Neural cell (in vitro differentiated cells): ENCODE results near the gene MROH2A. TPM values are rescaled to one million over a fixed set of nuclear protein-coding genes. Genes with fewer than 3 reads are reported as not detected.

Source experiments
- H2AFZ ChIP-seq: fragments of 200-600, 300-800 bp; sonication (generic), shearing (Covaris generic); 2 replicates; pipeline ENCODE4 v1.6.0; 2014; ENCODE audit warnings: low read depth, mild to moderate bottlenecking, antibody characterized with exemption, low read length, moderate library complexity
- H3F3A ChIP-seq: fragments of 200-600 bp; shearing (Covaris generic); 2 replicates; pipeline ENCODE4 v1.6.1; 2016; ENCODE audit warnings: mild to moderate bottlenecking, moderate library complexity, mixed read lengths, antibody characterized with exemption, low read length; ENCODE audit not compliant: insufficient read depth, poor library complexity, severe bottlenecking
- H3K27ac ChIP-seq: fragments of 200-600, 300-800 bp; sonication (generic), shearing (Covaris generic); 2 replicates; pipeline ENCODE4 v1.5.1; 2014; ENCODE audit warnings: mild to moderate bottlenecking, low read length, moderate library complexity
- H3K27me3 ChIP-seq: fragments of 300-800, 200-600 bp; sonication (generic), shearing (Covaris generic); 2 replicates; pipeline ENCODE4 v1.6.0; 2014; ENCODE audit warnings: mild to moderate bottlenecking, low read depth, low read length, moderate library complexity; ENCODE audit not compliant: insufficient read depth
- H3K36me3 ChIP-seq: fragments of 300-800, 200-600 bp; sonication (generic), shearing (Covaris generic); 2 replicates; pipeline ENCODE4 v1.5.1; 2014; ENCODE audit warnings: mild to moderate bottlenecking, antibody characterized with exemption, low read length, moderate library complexity; ENCODE audit not compliant: insufficient read depth
- H3K4me2 ChIP-seq: fragments of 300-800, 200-600 bp; sonication (generic), shearing (Covaris generic); 2 replicates; pipeline ENCODE4 v1.6.0; 2014; ENCODE audit warnings: mild to moderate bottlenecking, low read length
- H3K4me3 ChIP-seq: fragments of 300-800, 200-600 bp; sonication (generic), shearing (Covaris generic); 2 replicates; pipeline ENCODE4 v1.5.1; 2014; ENCODE audit warnings: mild to moderate bottlenecking, low read length, moderate library complexity
- H3K79me2 ChIP-seq: fragments of 200-600 bp; shearing (Covaris generic); replicated peaks from 2 replicates; pipeline ENCODE4 v1.6.0; 2014; ENCODE audit warnings: mild to moderate bottlenecking, low read length, moderate library complexity; ENCODE audit not compliant: insufficient read depth
- H3K9ac ChIP-seq: fragments of 300-800, 200-600 bp; sonication (generic), shearing (Covaris generic); 2 replicates; pipeline ENCODE4 v1.6.1; 2016; ENCODE audit warnings: mild to moderate bottlenecking, low read length, mixed read lengths
- H3K9me2 ChIP-seq: fragments of 200-600 bp; shearing (Covaris generic); 2 replicates; pipeline ENCODE4 v1.6.1; 2016; ENCODE audit warnings: mild to moderate bottlenecking, low read length, mixed read lengths; ENCODE audit not compliant: insufficient read depth
- H3K9me3 ChIP-seq: fragments of 200-600, 300-800 bp; sonication (generic), shearing (Covaris generic); 2 replicates; pipeline ENCODE4 v1.6.1; 2016; ENCODE audit warnings: mild to moderate bottlenecking, mixed run types, low read length, moderate library complexity, mixed read lengths
- H4K20me1 ChIP-seq: fragments of 200-600 bp; shearing (Covaris generic); 2 replicates; pipeline ENCODE4 v1.6.1; 2016; ENCODE audit warnings: mild to moderate bottlenecking, mixed run types; ENCODE audit not compliant: insufficient read depth
- EP300 ChIP-seq: fragments of 450-650 bp; conservative IDR thresholded peaks from 2 replicates; pipeline ENCODE4 v1.6.1; 2014; ENCODE audit warnings: antibody characterized with exemption, mild to moderate bottlenecking, moderate library complexity; ENCODE audit not compliant: poor library complexity, severe bottlenecking
- EZH2 ChIP-seq: fragments of 200-600, 300-800 bp; shearing (Covaris generic), sonication (generic); IDR thresholded peaks from 2 replicates; pipeline ENCODE4 v1.6.1; 2014; ENCODE audit warnings: antibody characterized with exemption, low read length, borderline replicate concordance, mild to moderate bottlenecking; ENCODE audit not compliant: insufficient read depth, poor library complexity, severe bottlenecking
- MXI1 ChIP-seq: fragments of 450-650 bp; conservative IDR thresholded peaks from 2 replicates; pipeline ENCODE4 v1.6.1; 2014; ENCODE audit warnings: antibody characterized with exemption, mild to moderate bottlenecking; ENCODE audit not compliant: poor library complexity, severe bottlenecking
- POLR2AphosphoS5 ChIP-seq: IDR thresholded peaks from 2 replicates; pipeline ENCODE4 v1.6.1; 2012
- RAD21 ChIP-seq: fragments of 450-650 bp; conservative IDR thresholded peaks from 2 replicates; pipeline ENCODE4 v1.6.1; 2014; ENCODE audit warnings: antibody characterized with exemption, mild to moderate bottlenecking, moderate library complexity
- SMC3 ChIP-seq: fragments of 450-650 bp; conservative IDR thresholded peaks from 2 replicates; pipeline ENCODE4 v1.6.1; 2014; ENCODE audit warnings: antibody characterized with exemption, mild to moderate bottlenecking, moderate library complexity; ENCODE audit not compliant: poor library complexity
- TAF1 ChIP-seq: IDR thresholded peaks from 2 replicates; pipeline ENCODE4 v1.6.1; 2012; ENCODE audit warnings: low read depth
- polyA plus RNA-seq: library from polyadenylated mRNA; depleted of rRNA; stranded (reverse); fragments of >200 nt; gene quantifications from 2 replicates; pipeline ENCODE4 v1.2.3, GENCODE V29; 2014
- TF ChIP-seq, protein P1 (sequence below): IDR thresholded peaks from 2 replicates; pipeline ENCODE4 v1.6.1; 2012; ENCODE audit warnings: borderline replicate concordance
- TF ChIP-seq, protein P2 (sequence below): fragments of 450-650 bp; IDR thresholded peaks from 2 replicates; pipeline ENCODE4 v1.5.1; 2014; ENCODE audit warnings: antibody characterized with exemption, mild to moderate bottlenecking, moderate library complexity; ENCODE audit not compliant: poor library complexity, severe bottlenecking

Gene MROH2A
- polyA plus RNA-seq, 1 donor from 2014 or later = not detected

DNA sequence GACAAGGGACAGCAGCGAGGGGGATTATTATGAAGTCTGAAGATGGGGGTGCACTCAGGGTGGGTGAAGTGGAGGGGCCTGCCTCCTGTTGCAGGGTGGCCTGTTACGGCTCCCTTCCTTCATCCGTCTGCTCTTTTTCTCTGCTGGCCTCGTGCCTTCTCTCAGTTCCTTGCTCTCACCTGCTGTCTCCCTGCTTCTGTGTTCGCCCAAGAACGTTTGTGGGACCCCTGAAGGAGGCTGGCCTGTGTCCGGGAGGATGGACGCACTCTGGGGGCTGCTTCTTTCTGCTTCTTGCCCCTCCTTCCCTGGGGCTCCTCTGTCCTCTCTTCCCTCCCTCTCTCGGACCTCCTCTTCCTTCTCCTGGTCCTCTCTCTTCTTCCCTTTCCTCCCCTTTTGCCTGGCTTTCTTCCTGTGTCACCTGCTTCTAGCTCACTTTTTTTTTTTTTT lies 13.8 kb downstream of the MROH2A start:
- Histone ChIP-seq H3K27ac (no peak overlapping the region), H3K9me2 (no peaks in the 10 kb centered on the region), H2AFZ (no peak overlapping the region), H4K20me1 (no peaks in the 10 kb centered on the region), H3K4me2 (no peak overlapping the region), H3K27me3 (no peaks in the 10 kb centered on the region), H3K9me3 (no peaks in the 10 kb centered on the region), H3F3A (no peaks in the 10 kb centered on the region), H3K9ac (no peak overlapping the region), H3K4me3 (no peak overlapping the region), H3K79me2 (no peaks in the 10 kb centered on the region), H3K36me3 (no peaks in the 10 kb centered on the region)
- TF ChIP-seq, protein P1, sequence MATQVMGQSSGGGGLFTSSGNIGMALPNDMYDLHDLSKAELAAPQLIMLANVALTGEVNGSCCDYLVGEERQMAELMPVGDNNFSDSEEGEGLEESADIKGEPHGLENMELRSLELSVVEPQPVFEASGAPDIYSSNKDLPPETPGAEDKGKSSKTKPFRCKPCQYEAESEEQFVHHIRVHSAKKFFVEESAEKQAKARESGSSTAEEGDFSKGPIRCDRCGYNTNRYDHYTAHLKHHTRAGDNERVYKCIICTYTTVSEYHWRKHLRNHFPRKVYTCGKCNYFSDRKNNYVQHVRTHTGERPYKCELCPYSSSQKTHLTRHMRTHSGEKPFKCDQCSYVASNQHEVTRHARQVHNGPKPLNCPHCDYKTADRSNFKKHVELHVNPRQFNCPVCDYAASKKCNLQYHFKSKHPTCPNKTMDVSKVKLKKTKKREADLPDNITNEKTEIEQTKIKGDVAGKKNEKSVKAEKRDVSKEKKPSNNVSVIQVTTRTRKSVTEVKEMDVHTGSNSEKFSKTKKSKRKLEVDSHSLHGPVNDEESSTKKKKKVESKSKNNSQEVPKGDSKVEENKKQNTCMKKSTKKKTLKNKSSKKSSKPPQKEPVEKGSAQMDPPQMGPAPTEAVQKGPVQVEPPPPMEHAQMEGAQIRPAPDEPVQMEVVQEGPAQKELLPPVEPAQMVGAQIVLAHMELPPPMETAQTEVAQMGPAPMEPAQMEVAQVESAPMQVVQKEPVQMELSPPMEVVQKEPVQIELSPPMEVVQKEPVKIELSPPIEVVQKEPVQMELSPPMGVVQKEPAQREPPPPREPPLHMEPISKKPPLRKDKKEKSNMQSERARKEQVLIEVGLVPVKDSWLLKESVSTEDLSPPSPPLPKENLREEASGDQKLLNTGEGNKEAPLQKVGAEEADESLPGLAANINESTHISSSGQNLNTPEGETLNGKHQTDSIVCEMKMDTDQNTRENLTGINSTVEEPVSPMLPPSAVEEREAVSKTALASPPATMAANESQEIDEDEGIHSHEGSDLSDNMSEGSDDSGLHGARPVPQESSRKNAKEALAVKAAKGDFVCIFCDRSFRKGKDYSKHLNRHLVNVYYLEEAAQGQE = no peak
- TF ChIP-seq POLR2AphosphoS5 = no peak
- TF ChIP-seq EZH2 = no peak
- TF ChIP-seq EP300 = no peak
- TF ChIP-seq TAF1 = no peak
- no peak for TF ChIP-seq RAD21
- TF ChIP-seq MXI1 = no peak

DNA sequence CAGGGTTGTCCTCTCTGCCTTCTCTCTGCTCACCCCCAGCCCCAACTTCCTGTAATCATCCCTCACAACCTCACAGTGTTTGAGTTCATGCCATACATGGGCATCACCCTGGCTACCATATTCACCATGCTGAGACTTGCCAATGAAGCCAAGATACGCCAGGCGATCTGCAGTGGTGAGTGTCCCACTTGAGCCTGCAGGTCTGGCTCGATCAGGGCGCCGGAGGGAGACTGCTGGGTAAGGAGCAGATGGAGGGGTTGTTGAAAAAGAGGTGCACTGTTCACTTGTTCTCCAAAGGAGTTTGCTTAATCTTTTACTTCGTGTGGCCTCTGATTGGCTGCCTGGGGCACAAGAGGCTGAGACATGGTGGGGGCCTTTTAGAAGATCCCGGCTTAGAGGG lies 14.6 kb downstream of the MROH2A start:
- TF ChIP-seq TAF1 (no peak), SMC3 (no peak), MXI1 (no peak), EZH2 (no peak), POLR2AphosphoS5 (no peak), RAD21 (no peak), EP300 (no peak)
- TF ChIP-seq, protein P2, sequence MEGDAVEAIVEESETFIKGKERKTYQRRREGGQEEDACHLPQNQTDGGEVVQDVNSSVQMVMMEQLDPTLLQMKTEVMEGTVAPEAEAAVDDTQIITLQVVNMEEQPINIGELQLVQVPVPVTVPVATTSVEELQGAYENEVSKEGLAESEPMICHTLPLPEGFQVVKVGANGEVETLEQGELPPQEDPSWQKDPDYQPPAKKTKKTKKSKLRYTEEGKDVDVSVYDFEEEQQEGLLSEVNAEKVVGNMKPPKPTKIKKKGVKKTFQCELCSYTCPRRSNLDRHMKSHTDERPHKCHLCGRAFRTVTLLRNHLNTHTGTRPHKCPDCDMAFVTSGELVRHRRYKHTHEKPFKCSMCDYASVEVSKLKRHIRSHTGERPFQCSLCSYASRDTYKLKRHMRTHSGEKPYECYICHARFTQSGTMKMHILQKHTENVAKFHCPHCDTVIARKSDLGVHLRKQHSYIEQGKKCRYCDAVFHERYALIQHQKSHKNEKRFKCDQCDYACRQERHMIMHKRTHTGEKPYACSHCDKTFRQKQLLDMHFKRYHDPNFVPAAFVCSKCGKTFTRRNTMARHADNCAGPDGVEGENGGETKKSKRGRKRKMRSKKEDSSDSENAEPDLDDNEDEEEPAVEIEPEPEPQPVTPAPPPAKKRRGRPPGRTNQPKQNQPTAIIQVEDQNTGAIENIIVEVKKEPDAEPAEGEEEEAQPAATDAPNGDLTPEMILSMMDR = no peak
- TF ChIP-seq, protein P1 = no peak
- H3K4me3 ChIP-seq = no peak overlapping the region
- no peak overlapping the region for H3K27ac ChIP-seq
- no peak overlapping the region for H3K9ac ChIP-seq
- no peaks in the 10 kb centered on the region for H3K36me3 ChIP-seq
- no peaks in the 10 kb centered on the region for H3K79me2 ChIP-seq
- H3K9me2 ChIP-seq = no peaks in the 10 kb centered on the region
- no peaks in the 10 kb centered on the region for H3F3A ChIP-seq
- H3K9me3 ChIP-seq = no peaks in the 10 kb centered on the region
- H4K20me1 ChIP-seq = no peaks in the 10 kb centered on the region
- H2AFZ ChIP-seq = no peak overlapping the region
- H3K4me2 ChIP-seq = no peak overlapping the region
- no peaks in the 10 kb centered on the region for H3K27me3 ChIP-seq
